Transverse colon (tissue), 3 donors: ENCODE results near the gene FLVCR1.

ENCODE experiments used
- EP300 ChIP-seq: sonication (generic); formaldehyde crosslinking; IDR thresholded peaks from one replicate; pipeline ENCODE4 v1.6.1; 2017; ENCODE audit warnings: antibody characterized with exemption, low read depth
- TF ChIP-seq, protein P1 (sequence below), 5 experiments: fragments of 200-600 bp in 3 of 5; fragments of 450-650 bp in 2 of 5; sonication (generic) in 3 of 5; IDR thresholded peaks; 1 replicate in 2 of 5; 2 replicates in 3 of 5; pipeline ENCODE4 v1.5.1; 2016 to 2017; ENCODE audit warnings: antibody characterized with exemption in 5 of 5, inconsistent platforms in 3 of 5, mild to moderate bottlenecking in 2 of 5, moderate library complexity in 1 of 5

- TF ChIP-seq, protein P1, sequence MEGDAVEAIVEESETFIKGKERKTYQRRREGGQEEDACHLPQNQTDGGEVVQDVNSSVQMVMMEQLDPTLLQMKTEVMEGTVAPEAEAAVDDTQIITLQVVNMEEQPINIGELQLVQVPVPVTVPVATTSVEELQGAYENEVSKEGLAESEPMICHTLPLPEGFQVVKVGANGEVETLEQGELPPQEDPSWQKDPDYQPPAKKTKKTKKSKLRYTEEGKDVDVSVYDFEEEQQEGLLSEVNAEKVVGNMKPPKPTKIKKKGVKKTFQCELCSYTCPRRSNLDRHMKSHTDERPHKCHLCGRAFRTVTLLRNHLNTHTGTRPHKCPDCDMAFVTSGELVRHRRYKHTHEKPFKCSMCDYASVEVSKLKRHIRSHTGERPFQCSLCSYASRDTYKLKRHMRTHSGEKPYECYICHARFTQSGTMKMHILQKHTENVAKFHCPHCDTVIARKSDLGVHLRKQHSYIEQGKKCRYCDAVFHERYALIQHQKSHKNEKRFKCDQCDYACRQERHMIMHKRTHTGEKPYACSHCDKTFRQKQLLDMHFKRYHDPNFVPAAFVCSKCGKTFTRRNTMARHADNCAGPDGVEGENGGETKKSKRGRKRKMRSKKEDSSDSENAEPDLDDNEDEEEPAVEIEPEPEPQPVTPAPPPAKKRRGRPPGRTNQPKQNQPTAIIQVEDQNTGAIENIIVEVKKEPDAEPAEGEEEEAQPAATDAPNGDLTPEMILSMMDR (IDR thresholded peaks at IDR 0.05) = no peak
- TF ChIP-seq EP300 = no peak
Measured at GRCh38 chr1:212878418-212878817, 20.3 kb downstream of the FLVCR1 start.
